K562 (cell line): Measurements from ENCODE around the gene KBTBD2. TPM values are rescaled to one million over a fixed set of nuclear protein-coding genes. Genes with fewer than 3 reads are reported as not detected.

Experiments used
- BACH1 ChIP-seq: fragments of 200-800 bp; sonication (Bioruptor generic); IDR thresholded peaks from 2 replicates; pipeline ENCODE4 v1.6.1; 2016; ENCODE audit warnings: missing genetic modification characterization, missing compliant biosample characterization
- CEBPB ChIP-seq: fragments of 450-650 bp; IDR thresholded peaks from 2 replicates; pipeline ENCODE4 v1.6.1; 2016; ENCODE audit warnings: missing genetic modification characterization, missing compliant biosample characterization
- CXXC5 ChIP-seq: fragments of 250-450 bp; sonication (Bioruptor Pico); IDR thresholded peaks from 2 replicates; pipeline ENCODE4 v1.8.0; 2022; ENCODE audit warnings: inconsistent platforms, mild to moderate bottlenecking, moderate library complexity
- DIDO1 ChIP-seq: fragments of 450-650 bp; IDR thresholded peaks from 2 replicates; pipeline ENCODE4 v1.6.1; 2016; ENCODE audit warnings: low read depth, missing biosample characterization, missing genetic modification characterization
- DPF2 ChIP-seq: fragments of 450-650 bp; IDR thresholded peaks from 2 replicates; pipeline ENCODE4 v1.6.1; 2016
- E2F8 ChIP-seq: fragments of 450-650 bp; IDR thresholded peaks from 2 replicates; pipeline ENCODE4 v1.7.1; 2018; ENCODE audit warnings: mild to moderate bottlenecking, low read depth; ENCODE audit not compliant: partially characterized antibody
- FOSL1 ChIP-seq: fragments of 200-800 bp; sonication (Bioruptor generic); conservative IDR thresholded peaks from 2 replicates; pipeline ENCODE4 v1.6.1; 2016; ENCODE audit warnings: missing genetic modification characterization, missing compliant biosample characterization
- FOXP1 ChIP-seq: sonication (generic); formaldehyde crosslinking; IDR thresholded peaks from 2 replicates; pipeline ENCODE4 v1.8.0; 2022; ENCODE audit warnings: mild to moderate bottlenecking, missing genetic modification reagents
- GATA2 ChIP-seq: sonication (generic); formaldehyde crosslinking; IDR thresholded peaks from 2 replicates; pipeline ENCODE4 v1.4.0; 2020; ENCODE audit warnings: mild to moderate bottlenecking, missing genetic modification reagents
- GATAD2A ChIP-seq: fragments of 450-650 bp; IDR thresholded peaks from 2 replicates; pipeline ENCODE4 v1.6.1; 2017
- GATAD2B ChIP-seq: fragments of 450-650 bp; IDR thresholded peaks from 2 replicates; pipeline ENCODE4 v1.6.1; 2017; ENCODE audit warnings: mild to moderate bottlenecking, borderline replicate concordance
- HDAC1 ChIP-seq, 2 experiments: fragments of 450-650 bp; IDR thresholded peaks; 2 replicates each; pipeline ENCODE4 v1.6.1; 2016 to 2017; ENCODE audit warnings: inconsistent platforms in 1 of 2, mild to moderate bottlenecking in 1 of 2, moderate library complexity in 1 of 2
- MAFK ChIP-seq: IDR thresholded peaks from 2 replicates; pipeline ENCODE4 v1.6.1; 2011; ENCODE audit warnings: low read length, improper control_type of control experiment
- MLLT1 ChIP-seq, 2 experiments: fragments of 450-650 bp; IDR thresholded peaks; 2 replicates each; pipeline ENCODE4 v1.6.1; 2016
- MTA2 ChIP-seq: fragments of 450-650 bp; IDR thresholded peaks from 2 replicates; pipeline ENCODE4 v1.6.1; 2016; ENCODE audit warnings: low read depth
- PBX2 ChIP-seq, 2 experiments: IDR thresholded peaks in 1 of 2; conservative IDR thresholded peaks in 1 of 2; 2 replicates each; pipeline ENCODE4 v1.6.1; 2016; ENCODE audit warnings: low read depth in 2 of 2, mild to moderate bottlenecking in 1 of 2, missing compliant biosample characterization in 1 of 2, missing genetic modification characterization in 1 of 2, moderate library complexity in 1 of 2
- POLR2A ChIP-seq: fragments of 450-650 bp; conservative IDR thresholded peaks from 2 replicates; pipeline ENCODE4 v1.6.1; 2016
- RCOR1 ChIP-seq, 2 experiments: IDR thresholded peaks; 2 replicates each; pipeline ENCODE4 v1.6.1; 2012; ENCODE audit warnings: low read depth in 2 of 2, low read length in 2 of 2, borderline replicate concordance in 1 of 2, improper control_type of control experiment in 1 of 2
- TRIM24 ChIP-seq, 2 experiments: fragments of 450-650 bp; IDR thresholded peaks; 2 replicates each; pipeline ENCODE4 v1.6.1; 2016
- USF1 ChIP-seq: sonication (generic); formaldehyde crosslinking; IDR thresholded peaks from 2 replicates; pipeline ENCODE4 v1.9.0; 2022; ENCODE audit warnings: mild to moderate bottlenecking, missing genetic modification reagents
- ZBTB8A ChIP-seq: fragments of 450-650 bp; IDR thresholded peaks from 2 replicates; pipeline ENCODE4 v1.6.1; 2018; ENCODE audit warnings: mild to moderate bottlenecking, moderate library complexity; ENCODE audit not compliant: partially characterized antibody
- ZNF12 ChIP-seq: sonication (generic); formaldehyde crosslinking; IDR thresholded peaks from 2 replicates; pipeline ENCODE4 v1.4.0; 2020; ENCODE audit warnings: mild to moderate bottlenecking, missing genetic modification reagents
- ZNF57 ChIP-seq: fragments of 450-650 bp; formaldehyde crosslinking; IDR thresholded peaks from 2 replicates; pipeline ENCODE4 v1.4.0; 2020; ENCODE audit warnings: mild to moderate bottlenecking, moderate library complexity
- ZNF589 ChIP-seq: fragments of 200-800 bp; sonication (Bioruptor generic); IDR thresholded peaks from 2 replicates; pipeline ENCODE4 v1.6.1; 2016; ENCODE audit warnings: low read depth, missing genetic modification characterization, missing compliant biosample characterization
- polyA plus RNA-seq, 8 experiments: library from polyadenylated mRNA; depleted of rRNA in 4 of 8; stranded (reverse) in 5 of 8; unstranded in 3 of 8; fragments of >200 nt; fragmentation: Nextera tagmentation in 2 of 8; fragmentation: Illumina TruSeq in 1 of 8; extraction: Ambion mirVana in 2 of 8; extraction: Trizol in 1 of 8; gene quantifications; 2 replicates each; pipeline versions ENCODE4 v1.2.1 to v1.2.3, GENCODE V29; 2011 to 2014; ENCODE audit warnings: inconsistent platforms in 1 of 8, missing spikeins in 1 of 8
- total RNA-seq, 7 experiments: library from RNA; depleted of rRNA in 6 of 7; stranded (reverse); fragments of >200 nt in 6 of 7; fragmentation: Illumina TruSeq in 2 of 7; extraction: Trizol in 2 of 7; gene quantifications; 2 replicates each; pipeline versions ENCODE4 v1.2.1 to v1.2.3, GENCODE V29; 2011 to 2021; ENCODE audit warnings: low replicate concordance in 1 of 7

KBTBD2 gene
- total and polyA plus RNA-seq, 9 of the 15 experiments (the other 6 are each of a cell fraction or from before 2014, with no cell fraction given), result 22.8 to 62.2 (median 30.8) TPM

- TF ChIP-seq PBX2 (CRISPR knock-in tag; IDR thresholded peaks at IDR 0.05; ENCODE audit: low read depth) (no peak), PBX2 (tag; conservative IDR thresholded peaks at IDR 0.05; ENCODE audit: low read depth) (peak; percentile 92), FOXP1 (CRISPR knock-in tag) (no peak), MAFK (peak; percentile 79), CEBPB (tag) (0 out of 2 replicates have a peak, but pooled peaks have one; percentile 16), GATAD2A (0 out of 2 replicates have a peak, but pooled peaks have one; percentile 67), GATA2 (peak; percentile 46; the same call in 1 of the 2 replicates), RCOR1 (IDR thresholded peaks at IDR 0.05; ENCODE audit: borderline replicate concordance in 1 of 2, low read depth in 2 of 2, low read length in 2 of 2) (peak in 1 of 2 experiments; percentile 83; a peak in 2 of 4 replicates), USF1 (no peak), BACH1 (peak; percentile 71), HDAC1 (IDR thresholded peaks at IDR 0.05) (peak in 1 of 2 experiments; percentile 77; a peak in 2 of 4 replicates), TRIM24 (IDR thresholded peaks at IDR 0.05) (peak; percentile 40 to 76; a peak in 3 of 4 replicates), ZNF57 (no peak), MTA2 (peak; percentile 65), DIDO1 (tag) (no peak), ZNF12 (no peak), MLLT1 (IDR thresholded peaks at IDR 0.05) (0 out of 4 replicates have a peak, but pooled peaks of 1 of the 2 experiments have one; percentile 41), POLR2A (no peak), CXXC5 (CRISPR knock-in tag) (0 out of 2 replicates have a peak, but pooled peaks have one; percentile 30), E2F8 (no peak), ZBTB8A (no peak), FOSL1 (tag) (peak; percentile 82), DPF2 (peak; percentile 92), ZNF589 (CRISPR knock-in tag) (no peak), GATAD2B (peak; percentile 68)
Observed at GRCh38 chr7:32879460-32879859, 12.1 kb downstream of the KBTBD2 start (continued).
